IMR-90 (cell line): ENCODE data around the gene RNF130. TPM values are rescaled to one million over a fixed set of nuclear protein-coding genes. Genes with fewer than 3 reads are reported as not detected.

Experiments
- ATAC-seq: fragments of 200-7000 bp; cut with Tn5 transposase; 2 replicates; pipeline ENCODE4 v1.9.1; 2020; ENCODE audit warnings: low read depth, mild to moderate bottlenecking, moderate library complexity
- BruUV-seq: library from RNA; stranded (reverse); fragments of 400-500 nt; replicated peaks from 2 replicates; lab custom pipeline; 2021; lab: Mats Ljungman, UMichigan
- CTCF ChIA-PET: fragments of 300-600 bp; formaldehyde crosslinking; extraction: SDS; loops from one replicate; lab custom pipeline; 2021; ENCODE audit warnings: antibody characterized with exemption; lab: Yijun Ruan, JAX
- POLR2A ChIA-PET: fragments of 300-600 bp; sonication (Branson Sonifier 250); formaldehyde crosslinking; loops from one replicate; lab custom pipeline; 2022; ENCODE audit warnings: antibody characterized with exemption; ENCODE audit not compliant: unreplicated experiment; lab: Charles Lee
- DNase-seq: peaks from one replicate; pipeline ENCODE4 v3.0.0; 2013
- H2AFZ ChIP-seq: replicated peaks from 2 replicates; pipeline ENCODE3; 2013; ENCODE audit warnings: low read length, mild to moderate bottlenecking; ENCODE audit not compliant: poor library complexity
- H2AK5ac ChIP-seq: 2 replicates; pipeline ENCODE4 v1.6.1; 2013; ENCODE audit warnings: low read depth, low read length, inconsistent platforms
- H2AK9ac ChIP-seq: replicated peaks from 2 replicates; pipeline ENCODE3; 2013; ENCODE audit warnings: mild to moderate bottlenecking, low read depth, low read length, moderate library complexity; ENCODE audit not compliant: poor library complexity
- H2BK120ac ChIP-seq: 2 replicates; pipeline ENCODE4 v1.6.1; 2013; ENCODE audit warnings: low read depth, low read length, inconsistent platforms
- H2BK15ac ChIP-seq: 3 replicates; pipeline ENCODE4 v1.6.1; 2013; ENCODE audit warnings: low read depth, low read length, inconsistent platforms
- H2BK20ac ChIP-seq: 2 replicates; pipeline ENCODE4 v1.6.1; 2013; ENCODE audit warnings: low read depth, mild to moderate bottlenecking, inconsistent platforms, low read length, moderate library complexity
- H2BK5ac ChIP-seq: 2 replicates; pipeline ENCODE4 v1.6.1; 2013; ENCODE audit warnings: mild to moderate bottlenecking, low read depth, low read length, inconsistent platforms; ENCODE audit not compliant: poor library complexity, severe bottlenecking
- H3K14ac ChIP-seq: replicated peaks from 2 replicates; pipeline ENCODE4 v1.6.1; 2013; ENCODE audit warnings: low read depth, low read length, inconsistent platforms
- H3K18ac ChIP-seq: 2 replicates; pipeline ENCODE4 v1.6.1; 2013; ENCODE audit warnings: low read depth, low read length, control low read depth
- H3K23ac ChIP-seq: 2 replicates; pipeline ENCODE4 v1.6.1; 2013; ENCODE audit warnings: low read depth, low read length, inconsistent platforms
- H3K27ac ChIP-seq: 2 replicates; pipeline ENCODE4 v1.5.1; 2013; ENCODE audit warnings: mild to moderate bottlenecking, control low read depth, low read length; ENCODE audit not compliant: insufficient read depth
- H3K27me3 ChIP-seq: 2 replicates; pipeline ENCODE4 v1.6.1; 2013; ENCODE audit warnings: low read length; ENCODE audit not compliant: control insufficient read depth, insufficient read depth
- H3K36me3 ChIP-seq: 2 replicates; pipeline ENCODE4 v1.6.1; 2013; ENCODE audit warnings: low read length, mixed read lengths; ENCODE audit not compliant: control insufficient read depth, insufficient read depth
- H3K4ac ChIP-seq: 2 replicates; pipeline ENCODE4 v1.6.1; 2013; ENCODE audit warnings: low read depth, low read length, inconsistent platforms
- H3K4me1 ChIP-seq: 2 replicates; pipeline ENCODE4 v1.6.1; 2013; ENCODE audit warnings: low read length, mixed read lengths; ENCODE audit not compliant: control insufficient read depth, insufficient read depth
- H3K4me2 ChIP-seq: 2 replicates; pipeline ENCODE4 v1.6.1; 2013; ENCODE audit warnings: low read depth, mild to moderate bottlenecking, control low read depth, low read length, moderate library complexity
- H3K4me3 ChIP-seq: 2 replicates; pipeline ENCODE4 v1.5.1; 2013; ENCODE audit warnings: low read depth, mild to moderate bottlenecking, control low read depth, low read length, moderate library complexity; ENCODE audit not compliant: insufficient read depth
- H3K56ac ChIP-seq: 2 replicates; pipeline ENCODE4 v1.6.1; 2013; ENCODE audit warnings: low read length, inconsistent platforms; ENCODE audit not compliant: insufficient read depth; ENCODE audit errors: extremely low read depth
- H3K79me1 ChIP-seq, 2 experiments: 2 replicates each; pipeline ENCODE4 v1.6.1; 2013; ENCODE audit warnings: low read length in 2 of 2, inconsistent platforms in 1 of 2, low read depth in 1 of 2
- H3K9ac ChIP-seq: 2 replicates; pipeline ENCODE4 v1.6.1; 2013; ENCODE audit warnings: low read depth, low read length, control low read depth
- H3K9me1 ChIP-seq: 2 replicates; pipeline ENCODE4 v1.6.1; 2013; ENCODE audit warnings: low read length, inconsistent platforms; ENCODE audit not compliant: insufficient read depth
- H3K9me3 ChIP-seq: 2 replicates; pipeline ENCODE4 v1.6.1; 2013; ENCODE audit warnings: low read length; ENCODE audit not compliant: control insufficient read depth, insufficient read depth
- H4K20me1 ChIP-seq: 2 replicates; pipeline ENCODE4 v1.6.1; 2013; ENCODE audit warnings: low read length, inconsistent platforms; ENCODE audit not compliant: insufficient read depth
- H4K5ac ChIP-seq: 2 replicates; pipeline ENCODE4 v1.6.1; 2013; ENCODE audit warnings: mild to moderate bottlenecking, low read depth, low read length, control low read depth
- H4K8ac ChIP-seq, 2 experiments: 2 replicates each; pipeline ENCODE4 v1.6.1; 2013; ENCODE audit warnings: low read depth in 2 of 2, low read length in 2 of 2, control low read depth in 1 of 2, inconsistent platforms in 1 of 2
- H4K91ac ChIP-seq: 2 replicates; pipeline ENCODE4 v1.6.1; 2013; ENCODE audit warnings: low read depth, low read length, inconsistent platforms; ENCODE audit not compliant: insufficient read depth
- BHLHE40 ChIP-seq: fragments of 150-350 bp; IDR thresholded peaks from 2 replicates; pipeline ENCODE4 v1.6.1; 2016; ENCODE audit warnings: mild to moderate bottlenecking, low read depth, low read length
- CEBPB ChIP-seq: IDR thresholded peaks from 2 replicates; pipeline ENCODE4 v1.6.1; 2012; ENCODE audit warnings: low read depth, low read length, improper control_type of control experiment
- CHD1 ChIP-seq: IDR thresholded peaks from 2 replicates; pipeline ENCODE4 v1.6.1; 2012; ENCODE audit warnings: low read depth, low read length, improper control_type of control experiment
- CTCF ChIP-seq: conservative IDR thresholded peaks from 2 replicates; pipeline ENCODE4 v1.5.1; 2012; ENCODE audit warnings: mild to moderate bottlenecking, low read depth, low read length, improper control_type of control experiment
- FOS ChIP-seq: fragments of 150-350 bp; IDR thresholded peaks from 2 replicates; pipeline ENCODE4 v1.6.1; 2016; ENCODE audit warnings: low read depth, low read length
- MAFK ChIP-seq: IDR thresholded peaks from 2 replicates; pipeline ENCODE4 v1.6.1; 2012; ENCODE audit warnings: low read depth, low read length, improper control_type of control experiment
- MAZ ChIP-seq: IDR thresholded peaks from 2 replicates; pipeline ENCODE4 v1.6.1; 2012; ENCODE audit warnings: low read depth, mild to moderate bottlenecking, low read length, improper control_type of control experiment, moderate library complexity, borderline replicate concordance
- MXI1 ChIP-seq: IDR thresholded peaks from 2 replicates; pipeline ENCODE4 v1.6.1; 2012; ENCODE audit warnings: low read depth, mild to moderate bottlenecking, low read length, moderate library complexity, borderline replicate concordance
- NFE2L2 ChIP-seq: fragments of 150-350 bp; IDR thresholded peaks from 2 replicates; pipeline ENCODE4 v1.6.1; 2016; ENCODE audit warnings: low read depth, mild to moderate bottlenecking, low read length
- POLR2A ChIP-seq: IDR thresholded peaks from 2 replicates; pipeline ENCODE4 v1.6.1; 2012; ENCODE audit warnings: mild to moderate bottlenecking, low read depth, low read length
- RAD21 ChIP-seq: IDR thresholded peaks from 2 replicates; pipeline ENCODE4 v1.6.1; 2012; ENCODE audit warnings: low read length, improper control_type of control experiment
- RCOR1 ChIP-seq: IDR thresholded peaks from 2 replicates; pipeline ENCODE4 v1.6.1; 2012; ENCODE audit warnings: mild to moderate bottlenecking, low read length, improper control_type of control experiment; ENCODE audit not compliant: insufficient replicate concordance
- RFX5 ChIP-seq: IDR thresholded peaks from 2 replicates; pipeline ENCODE4 v1.8.0; 2012; ENCODE audit warnings: low read depth, mild to moderate bottlenecking, low read length, moderate library complexity
- SMC3 ChIP-seq: fragments of 150-350 bp; IDR thresholded peaks from 2 replicates; pipeline ENCODE4 v1.6.1; 2016; ENCODE audit warnings: low read depth, mild to moderate bottlenecking, antibody characterized with exemption, low read length, moderate library complexity
- WGBS, 2 experiments: methylation state at CpG; one replicate each; pipeline versions ENCODE4 v1.1.5 to v1.1.7; 2013; ENCODE audit warnings: missing lambda C conversion rate in 2 of 2; ENCODE audit not compliant: insufficient read length in 1 of 2; ENCODE audit errors: extremely low coverage in 2 of 2; 5-methylcytosine and 5-hydroxymethylcytosine counted together
- dilution Hi-C: fragments of 300-500 bp; cut with HindIII; formaldehyde crosslinking; loops from one replicate; pipeline ENCODE4 v1.14.3; 2018; ENCODE audit warnings: low sequenced_read_pairs; ENCODE audit not compliant: unreplicated experiment
- in situ Hi-C: fragments of 300-500 bp; cut with MboI; formaldehyde crosslinking; loops from 3 replicates; pipeline ENCODE4 v1.14.3; 2019; ENCODE audit warnings: low sequenced_read_pairs, inconsistent platforms, mixed read lengths
- intact Hi-C: fragments of 100-400 bp; cut with micrococcal nuclease; formaldehyde crosslinking; loops from 2 replicates; pipeline ENCODE4 v1.10.0; 2022
- polyA plus RNA-seq, 3 experiments: library from polyadenylated mRNA; depleted of rRNA; stranded (reverse); fragments of >200 nt; gene quantifications; 2 replicates each; pipeline ENCODE4 v1.2.3, GENCODE V29; 2012; ENCODE audit warnings: low replicate concordance in 1 of 3
- total RNA-seq: library from RNA; depleted of rRNA; stranded (reverse); fragments of >200 nt; gene quantifications from 2 replicates; pipeline ENCODE4 v1.2.3, GENCODE V29; 2012
- TF ChIP-seq, protein P1 (sequence below): fragments of 150-350 bp; IDR thresholded peaks from 2 replicates; pipeline ENCODE4 v1.6.1; 2016; ENCODE audit warnings: low read depth, mild to moderate bottlenecking, low read length, moderate library complexity, borderline replicate concordance
- TF ChIP-seq, protein P2 (sequence below): fragments of 150-350 bp; IDR thresholded peaks from 2 replicates; pipeline ENCODE4 v1.6.1; 2017; ENCODE audit warnings: mild to moderate bottlenecking, antibody characterized with exemption, low read length, low read depth

The RNF130 gene
- total and polyA plus RNA-seq, 2 of the 4 experiments (the other 2 are of a cell fraction), result 12.9 to 21.7 TPM

DNA sequence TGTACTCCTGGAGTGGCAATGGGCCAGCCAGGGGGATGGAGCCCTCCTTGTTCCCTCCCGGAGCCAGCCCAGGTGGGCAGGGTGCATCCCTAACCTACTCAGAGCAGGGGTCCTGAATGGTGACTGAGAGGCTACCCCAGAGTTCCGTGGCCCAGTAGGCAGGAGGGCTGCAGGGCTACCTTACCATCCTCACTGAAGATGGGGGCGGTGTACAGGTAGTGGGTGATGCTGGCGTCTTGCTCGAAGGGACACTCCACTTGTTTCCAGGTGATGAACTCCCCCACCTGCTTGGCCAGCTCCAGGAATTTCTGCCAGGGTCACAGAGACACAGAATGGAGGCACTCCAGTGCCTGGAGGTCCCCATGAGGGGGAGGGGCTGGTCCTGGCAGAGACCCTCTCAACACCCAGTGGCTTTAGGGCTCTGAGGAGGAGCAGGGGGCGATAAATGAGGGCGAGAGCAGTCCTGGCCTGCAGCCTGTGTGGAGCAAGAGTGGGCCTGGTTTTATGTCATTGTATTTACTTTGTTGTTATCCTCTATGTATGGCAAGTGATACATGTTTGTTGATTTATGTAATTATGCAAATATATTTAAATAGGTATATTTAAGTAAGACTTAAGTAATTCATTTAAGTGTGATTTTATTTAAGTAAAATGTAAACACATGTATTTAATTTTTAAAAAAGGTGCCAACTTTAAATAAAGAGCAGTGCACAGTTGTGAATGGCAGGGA, 39.9 kb upstream of the RNF130 start:
- in situ Hi-C loops, result no loop called here
- H4K8ac ChIP-seq, result no peak overlapping the region
- no peaks in the 10 kb centered on the region for H3K36me3 ChIP-seq
- no peaks in the 10 kb centered on the region for H3K9me1 ChIP-seq
- no peak overlapping the region for H3K4me2 ChIP-seq
- H3K14ac ChIP-seq, result no peak overlapping the region
- H2BK5ac ChIP-seq, result no peak overlapping the region
- H2AFZ ChIP-seq, result no peak overlapping the region
- H2BK15ac ChIP-seq, result no peak overlapping the region
- no peak overlapping the region for H2BK20ac ChIP-seq
- ATAC-seq (no peak), DNase-seq (no peak)
- intact Hi-C loops, result no loop called here
- no peak overlapping the region for H3K18ac ChIP-seq
- no peak overlapping the region for H3K4ac ChIP-seq
- BruUV-seq, result no TSS peak
- ChIA-PET CTCF (no interaction called here), POLR2A (no interaction called here)
- no peak overlapping the region for H3K27ac ChIP-seq
- no peak overlapping the region for H4K5ac ChIP-seq
- H3K23ac ChIP-seq, result no peak overlapping the region
- dilution Hi-C loops, result no loop called here
- no peaks in the 10 kb centered on the region for H3K79me1 ChIP-seq
- no peak overlapping the region for H3K9ac ChIP-seq
- no peak overlapping the region for H2AK5ac ChIP-seq
- H3K4me3 ChIP-seq, result no peak overlapping the region
- H2BK120ac ChIP-seq, result no peak overlapping the region
- no peaks in the 10 kb centered on the region for H4K20me1 ChIP-seq
- no CpG with 5 or more reads among the region's 7 CpGs for WGBS, 2 experiments
- no peaks in the 10 kb centered on the region for H3K4me1 ChIP-seq
- no peak overlapping the region for H4K91ac ChIP-seq
- no peak overlapping the region for H3K56ac ChIP-seq
- no peaks in the 10 kb centered on the region; the same call in 1 of the 2 replicates for H3K27me3 ChIP-seq
- no peak overlapping the region for H2AK9ac ChIP-seq
- TF ChIP-seq MXI1 (no peak), POLR2A (no peak), CEBPB (no peak), NFE2L2 (no peak), RCOR1 (no peak), MAFK (no peak), CTCF (no peak), RFX5 (no peak), RAD21 (no peak), SMC3 (no peak), CHD1 (no peak), BHLHE40 (no peak), FOS (no peak), MAZ (no peak)
- TF ChIP-seq, protein P1, sequence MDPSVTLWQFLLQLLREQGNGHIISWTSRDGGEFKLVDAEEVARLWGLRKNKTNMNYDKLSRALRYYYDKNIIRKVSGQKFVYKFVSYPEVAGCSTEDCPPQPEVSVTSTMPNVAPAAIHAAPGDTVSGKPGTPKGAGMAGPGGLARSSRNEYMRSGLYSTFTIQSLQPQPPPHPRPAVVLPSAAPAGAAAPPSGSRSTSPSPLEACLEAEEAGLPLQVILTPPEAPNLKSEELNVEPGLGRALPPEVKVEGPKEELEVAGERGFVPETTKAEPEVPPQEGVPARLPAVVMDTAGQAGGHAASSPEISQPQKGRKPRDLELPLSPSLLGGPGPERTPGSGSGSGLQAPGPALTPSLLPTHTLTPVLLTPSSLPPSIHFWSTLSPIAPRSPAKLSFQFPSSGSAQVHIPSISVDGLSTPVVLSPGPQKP, result no peak
- TF ChIP-seq, protein P2, sequence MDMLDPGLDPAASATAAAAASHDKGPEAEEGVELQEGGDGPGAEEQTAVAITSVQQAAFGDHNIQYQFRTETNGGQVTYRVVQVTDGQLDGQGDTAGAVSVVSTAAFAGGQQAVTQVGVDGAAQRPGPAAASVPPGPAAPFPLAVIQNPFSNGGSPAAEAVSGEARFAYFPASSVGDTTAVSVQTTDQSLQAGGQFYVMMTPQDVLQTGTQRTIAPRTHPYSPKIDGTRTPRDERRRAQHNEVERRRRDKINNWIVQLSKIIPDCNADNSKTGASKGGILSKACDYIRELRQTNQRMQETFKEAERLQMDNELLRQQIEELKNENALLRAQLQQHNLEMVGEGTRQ, result no peak
- H3K9me3 ChIP-seq, result peaks cover 2% of the 10 kb centered on the region; the same call in 1 of the 2 replicates
